Peyer's patch (tissue), 4 donors: ENCODE data around the gene UTS2B.

Experiments used
- POLR2A ChIP-seq, 2 donors: fragments of 450-650 bp; IDR thresholded peaks; one replicate each; pipeline ENCODE4 v1.5.1; 2017; ENCODE audit warnings: antibody characterized with exemption in 2 of 2, mild to moderate bottlenecking in 2 of 2, moderate library complexity in 2 of 2
- TF ChIP-seq, protein P1 (sequence below), 6 experiments: fragments of 450-650 bp in 4 of 6; fragments of 200-600 bp in 2 of 6; sonication (generic) in 1 of 6; IDR thresholded peaks; one replicate each; pipeline ENCODE4 v1.5.1; 2017 to 2019; ENCODE audit warnings: antibody characterized with exemption in 6 of 6, mild to moderate bottlenecking in 3 of 6, moderate library complexity in 1 of 6

DNA sequence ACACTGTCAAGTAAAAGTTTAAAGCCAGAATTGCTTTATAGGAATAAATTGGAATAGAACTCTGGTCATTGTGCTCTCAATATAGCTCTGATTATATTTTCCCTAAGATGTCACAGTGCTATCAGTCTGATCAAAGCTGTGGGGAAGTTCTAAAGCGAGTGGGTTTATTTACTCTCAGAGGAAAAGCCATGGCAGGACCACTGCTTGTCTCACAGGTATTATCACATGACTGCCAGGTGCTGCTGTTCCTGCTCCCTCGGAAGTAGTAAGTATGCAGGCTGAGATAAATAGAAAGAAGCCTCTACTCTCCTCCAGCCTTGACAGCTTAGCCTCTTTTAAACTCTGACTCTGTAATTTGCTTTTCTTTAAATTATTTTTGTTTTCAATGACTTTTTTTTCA, 49.1 kb upstream of the UTS2B start:
- TF ChIP-seq, protein P1, sequence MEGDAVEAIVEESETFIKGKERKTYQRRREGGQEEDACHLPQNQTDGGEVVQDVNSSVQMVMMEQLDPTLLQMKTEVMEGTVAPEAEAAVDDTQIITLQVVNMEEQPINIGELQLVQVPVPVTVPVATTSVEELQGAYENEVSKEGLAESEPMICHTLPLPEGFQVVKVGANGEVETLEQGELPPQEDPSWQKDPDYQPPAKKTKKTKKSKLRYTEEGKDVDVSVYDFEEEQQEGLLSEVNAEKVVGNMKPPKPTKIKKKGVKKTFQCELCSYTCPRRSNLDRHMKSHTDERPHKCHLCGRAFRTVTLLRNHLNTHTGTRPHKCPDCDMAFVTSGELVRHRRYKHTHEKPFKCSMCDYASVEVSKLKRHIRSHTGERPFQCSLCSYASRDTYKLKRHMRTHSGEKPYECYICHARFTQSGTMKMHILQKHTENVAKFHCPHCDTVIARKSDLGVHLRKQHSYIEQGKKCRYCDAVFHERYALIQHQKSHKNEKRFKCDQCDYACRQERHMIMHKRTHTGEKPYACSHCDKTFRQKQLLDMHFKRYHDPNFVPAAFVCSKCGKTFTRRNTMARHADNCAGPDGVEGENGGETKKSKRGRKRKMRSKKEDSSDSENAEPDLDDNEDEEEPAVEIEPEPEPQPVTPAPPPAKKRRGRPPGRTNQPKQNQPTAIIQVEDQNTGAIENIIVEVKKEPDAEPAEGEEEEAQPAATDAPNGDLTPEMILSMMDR (IDR thresholded peaks at IDR 0.05): no peak
- TF ChIP-seq POLR2A (IDR thresholded peaks at IDR 0.05): no peak
